OCI-LY3 (cell line): ENCODE measurements around the gene DYNLT5.

Experiments used
- H2AFZ ChIP-seq: fragments of 200-600, 300-600 bp; shearing (Covaris generic); 2 replicates; pipeline ENCODE4 v1.6.0; 2014; ENCODE audit warnings: antibody characterized with exemption, low read depth, low read length
- H3K27ac ChIP-seq: fragments of 200-600, 300-600 bp; sonication (generic); 2 replicates; pipeline ENCODE4 v1.5.1; 2014; ENCODE audit warnings: mild to moderate bottlenecking, low read length, moderate library complexity, mixed read lengths
- H3K27me3 ChIP-seq: fragments of 200-600, 300-600 bp; sonication (generic); 2 replicates; pipeline ENCODE4 v1.6.1; 2014; ENCODE audit warnings: low read depth, low read length, mixed read lengths
- H3K36me3 ChIP-seq: fragments of 200-600, 300-600 bp; sonication (generic); replicated peaks from 2 replicates; pipeline ENCODE3; 2014; ENCODE audit warnings: low read depth, low read length, mixed read lengths
- H3K4me1 ChIP-seq: fragments of 300-600, 200-600 bp; sonication (generic); 2 replicates; pipeline ENCODE4 v1.6.1; 2014; ENCODE audit warnings: low read length, mixed read lengths
- H3K4me2 ChIP-seq: fragments of 200-600, 300-600 bp; sonication (generic); 2 replicates; pipeline ENCODE4 v1.6.1; 2014; ENCODE audit warnings: low read length, mixed read lengths
- H3K4me3 ChIP-seq: fragments of 300-600, 200-600 bp; sonication (generic); 2 replicates; pipeline ENCODE4 v1.5.1; 2014; ENCODE audit warnings: antibody characterized with exemption, mild to moderate bottlenecking, low read length, moderate library complexity
- H3K79me2 ChIP-seq: fragments of 300-600, 200-600 bp; shearing (Covaris generic); 2 replicates; pipeline ENCODE4 v1.6.1; 2014; ENCODE audit warnings: mild to moderate bottlenecking, low read length, mixed read lengths
- H3K9ac ChIP-seq: fragments of 300-600, 200-600 bp; shearing (Covaris generic); 2 replicates; pipeline ENCODE4 v1.6.0; 2014; ENCODE audit warnings: mild to moderate bottlenecking, low read length, moderate library complexity
- H3K9me3 ChIP-seq: fragments of 200-600, 300-600 bp; shearing (Covaris generic); 2 replicates; pipeline ENCODE4 v1.6.1; 2014; ENCODE audit warnings: low read length, mixed read lengths; ENCODE audit not compliant: insufficient read depth
- H4K20me1 ChIP-seq: fragments of 200-600, 300-600 bp; sonication (generic); 2 replicates; pipeline ENCODE4 v1.6.1; 2016; ENCODE audit warnings: low read length, mixed read lengths; ENCODE audit not compliant: insufficient read depth
- EZH2phosphoT487 ChIP-seq: fragments of 200-600 bp; shearing (Covaris generic); IDR thresholded peaks from 2 replicates; pipeline ENCODE4 v1.6.1; 2018; ENCODE audit warnings: antibody characterized with exemption, mixed run types, low read depth
- TF ChIP-seq, protein P1 (sequence below): fragments of 200-600, 300-600 bp; sonication (generic); IDR thresholded peaks from 2 replicates; pipeline ENCODE4 v1.5.1; 2014; ENCODE audit warnings: antibody characterized with exemption, low read length, low read depth

The DYNLT5 gene, protein sequence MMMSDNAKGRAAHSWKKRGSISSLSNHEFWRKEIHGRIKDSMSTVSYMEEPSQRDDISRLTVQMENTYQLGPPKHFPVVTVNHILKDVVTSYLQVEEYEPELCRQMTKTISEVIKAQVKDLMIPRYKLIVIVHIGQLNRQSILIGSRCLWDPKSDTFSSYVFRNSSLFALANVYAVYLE

DNA sequence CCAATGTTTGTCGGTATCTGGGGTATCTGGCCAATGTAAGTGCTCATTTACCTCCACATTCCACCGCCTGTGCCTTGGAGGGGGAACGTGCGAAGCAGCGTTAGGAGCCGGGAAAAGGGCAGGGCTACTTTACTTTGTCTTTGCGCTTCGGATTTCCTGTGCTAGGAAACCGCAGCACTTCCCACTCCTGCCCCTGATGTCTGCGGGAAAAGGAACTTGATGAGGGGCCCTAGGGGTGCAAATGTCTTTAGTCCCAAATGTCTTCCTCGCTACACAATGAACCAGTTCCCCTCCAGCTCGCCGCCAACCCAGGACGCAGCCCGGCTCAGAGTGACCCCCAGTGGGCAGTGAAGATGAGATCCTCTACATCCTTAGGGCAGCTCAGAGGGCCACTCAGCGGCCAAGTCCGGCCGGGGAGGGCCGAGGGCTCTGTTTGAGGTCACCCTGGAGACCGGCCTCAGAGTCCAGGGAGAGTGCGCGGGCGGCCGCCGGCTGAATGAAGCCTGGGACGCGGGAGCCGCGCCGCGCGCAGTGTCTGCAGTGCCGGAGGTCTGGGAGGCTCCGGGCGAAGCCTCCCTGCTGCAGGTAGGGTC lies at the start of gene DYNLT5:
Gene DYNLT5, plus strand, starts transcription at position 460 of the 593 bp plus-strand sequence. CDS start 2,200 bp downstream, outside the sequence.
- no peak within 1 kb of the TSS for H3K27ac ChIP-seq
- H3K4me2 ChIP-seq: no peak within 1 kb of the TSS
- no peaks in the 10 kb centered on the region for H3K79me2 ChIP-seq
- no peak within 1 kb of the TSS for H3K4me3 ChIP-seq
- H3K4me1 ChIP-seq: no peaks in the 10 kb centered on the region
- no peak within 1 kb of the TSS for H3K9ac ChIP-seq
- no peak within 1 kb of the TSS for H2AFZ ChIP-seq
- no peak for TF ChIP-seq EZH2phosphoT487
- TF ChIP-seq, protein P1, sequence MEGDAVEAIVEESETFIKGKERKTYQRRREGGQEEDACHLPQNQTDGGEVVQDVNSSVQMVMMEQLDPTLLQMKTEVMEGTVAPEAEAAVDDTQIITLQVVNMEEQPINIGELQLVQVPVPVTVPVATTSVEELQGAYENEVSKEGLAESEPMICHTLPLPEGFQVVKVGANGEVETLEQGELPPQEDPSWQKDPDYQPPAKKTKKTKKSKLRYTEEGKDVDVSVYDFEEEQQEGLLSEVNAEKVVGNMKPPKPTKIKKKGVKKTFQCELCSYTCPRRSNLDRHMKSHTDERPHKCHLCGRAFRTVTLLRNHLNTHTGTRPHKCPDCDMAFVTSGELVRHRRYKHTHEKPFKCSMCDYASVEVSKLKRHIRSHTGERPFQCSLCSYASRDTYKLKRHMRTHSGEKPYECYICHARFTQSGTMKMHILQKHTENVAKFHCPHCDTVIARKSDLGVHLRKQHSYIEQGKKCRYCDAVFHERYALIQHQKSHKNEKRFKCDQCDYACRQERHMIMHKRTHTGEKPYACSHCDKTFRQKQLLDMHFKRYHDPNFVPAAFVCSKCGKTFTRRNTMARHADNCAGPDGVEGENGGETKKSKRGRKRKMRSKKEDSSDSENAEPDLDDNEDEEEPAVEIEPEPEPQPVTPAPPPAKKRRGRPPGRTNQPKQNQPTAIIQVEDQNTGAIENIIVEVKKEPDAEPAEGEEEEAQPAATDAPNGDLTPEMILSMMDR: no peak
- no peaks in the 10 kb centered on the region for H3K36me3 ChIP-seq
- no peaks in the 10 kb centered on the region for H3K27me3 ChIP-seq
- no peaks in the 10 kb centered on the region for H4K20me1 ChIP-seq
- H3K9me3 ChIP-seq: no peaks in the 10 kb centered on the region

DNA sequence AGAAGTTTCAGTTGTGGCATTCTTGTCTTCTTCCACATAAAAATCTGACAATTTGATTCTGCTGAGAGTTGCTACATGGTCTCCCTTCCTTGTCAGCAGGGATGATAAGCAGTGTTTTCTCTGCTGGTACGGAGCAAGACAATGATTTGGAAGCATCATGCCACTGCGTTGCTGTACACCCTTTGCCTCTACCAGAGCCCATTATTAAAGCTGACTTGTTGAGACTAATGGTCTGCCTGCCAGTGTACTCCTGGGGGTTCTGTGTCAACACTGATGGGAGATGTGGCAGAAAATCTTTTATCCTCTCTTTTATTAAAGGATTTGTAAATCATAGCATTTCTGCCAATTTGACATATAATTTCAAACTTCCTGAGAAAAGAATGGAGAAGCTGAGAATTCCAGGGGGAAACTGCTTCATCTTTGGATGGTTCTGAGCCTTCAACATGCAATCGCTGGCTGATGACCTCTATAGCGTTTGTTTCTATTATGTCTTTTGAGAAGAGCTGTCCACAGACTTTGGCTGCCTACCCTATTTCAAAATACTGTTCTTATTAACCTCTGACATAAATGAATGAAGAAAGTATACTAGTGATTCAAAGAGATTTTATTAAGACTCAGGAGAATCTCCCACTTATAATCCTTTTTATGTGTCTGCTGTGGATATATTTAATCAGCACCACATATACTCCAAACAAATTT lies 47.9 kb upstream of the DYNLT5 start:
- Histone ChIP-seq H3K9ac (no peak overlapping the region), H3K27ac (no peak overlapping the region), H2AFZ (no peak overlapping the region), H3K36me3 (no peaks in the 10 kb centered on the region), H3K9me3 (no peaks in the 10 kb centered on the region), H3K79me2 (no peaks in the 10 kb centered on the region), H4K20me1 (no peaks in the 10 kb centered on the region), H3K4me1 (no peaks in the 10 kb centered on the region), H3K27me3 (no peaks in the 10 kb centered on the region), H3K4me3 (no peak overlapping the region), H3K4me2 (no peak overlapping the region)
- TF ChIP-seq EZH2phosphoT487: no peak
- TF ChIP-seq, protein P1: no peak

DNA sequence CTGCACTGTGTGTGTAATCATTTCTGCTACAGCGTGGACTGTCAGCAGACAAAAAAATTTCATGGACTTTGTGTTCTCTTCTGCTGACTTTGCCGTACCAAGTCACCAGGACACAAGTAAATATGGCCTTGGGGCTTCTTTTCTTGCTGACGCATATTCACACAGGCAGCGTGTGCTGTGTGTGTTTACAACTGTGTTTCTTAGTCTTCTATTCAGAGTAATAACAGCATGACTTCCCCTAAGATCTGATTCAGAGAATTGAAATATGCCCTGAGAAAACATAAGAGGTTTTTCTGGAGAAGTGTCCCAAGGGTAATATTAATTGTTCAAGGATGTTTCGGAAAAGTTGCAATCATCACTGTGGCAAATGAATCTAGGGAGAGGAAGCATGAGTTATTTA lies 47.1 kb upstream of the DYNLT5 start:
- no peaks in the 10 kb centered on the region for H4K20me1 ChIP-seq
- H3K4me1 ChIP-seq: no peaks in the 10 kb centered on the region
- H3K9ac ChIP-seq: no peak overlapping the region
- H3K79me2 ChIP-seq: no peaks in the 10 kb centered on the region
- no peak overlapping the region for H3K4me3 ChIP-seq
- no peak for TF ChIP-seq EZH2phosphoT487
- TF ChIP-seq, protein P1: no peak
- H2AFZ ChIP-seq: no peak overlapping the region
- H3K9me3 ChIP-seq: no peaks in the 10 kb centered on the region
- no peak overlapping the region for H3K4me2 ChIP-seq
- no peaks in the 10 kb centered on the region for H3K27me3 ChIP-seq
- no peaks in the 10 kb centered on the region for H3K36me3 ChIP-seq
- H3K27ac ChIP-seq: no peak overlapping the region

DNA sequence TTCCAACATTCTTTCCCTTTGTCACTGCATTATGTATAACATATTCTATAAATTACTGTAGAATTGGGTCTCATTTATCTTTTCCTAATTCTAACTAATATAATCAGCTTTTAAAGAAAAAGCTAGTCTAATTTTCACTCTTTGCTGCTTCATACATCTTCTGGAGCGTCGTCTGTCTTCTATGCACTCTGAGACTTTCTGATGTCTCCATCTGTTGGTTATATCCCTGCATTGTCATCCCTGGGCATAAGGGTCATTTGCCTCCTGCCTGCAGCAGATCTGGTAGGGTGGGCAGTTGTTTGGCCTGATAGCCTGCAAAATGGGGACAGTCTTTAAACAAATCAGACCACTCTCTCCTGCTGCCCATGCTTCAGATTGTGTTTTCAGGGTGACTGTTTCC lies 40.8 kb upstream of the DYNLT5 start:
- Histone ChIP-seq H2AFZ (no peak overlapping the region), H4K20me1 (no peaks in the 10 kb centered on the region), H3K27ac (no peak overlapping the region), H3K4me2 (no peak overlapping the region), H3K4me3 (no peak overlapping the region), H3K27me3 (no peaks in the 10 kb centered on the region), H3K79me2 (no peaks in the 10 kb centered on the region), H3K9me3 (no peaks in the 10 kb centered on the region), H3K36me3 (no peaks in the 10 kb centered on the region), H3K9ac (no peak overlapping the region), H3K4me1 (no peaks in the 10 kb centered on the region)
- TF ChIP-seq EZH2phosphoT487: no peak
- TF ChIP-seq, protein P1: peak; percentile 22; the same call in 1 of the 2 replicates
